ENCODE measurements around the gene KIF1C.
A peak's percentile ranks its signal among the peaks of the same experiment; 100 is the strongest.

KIF1C gene

DNA sequence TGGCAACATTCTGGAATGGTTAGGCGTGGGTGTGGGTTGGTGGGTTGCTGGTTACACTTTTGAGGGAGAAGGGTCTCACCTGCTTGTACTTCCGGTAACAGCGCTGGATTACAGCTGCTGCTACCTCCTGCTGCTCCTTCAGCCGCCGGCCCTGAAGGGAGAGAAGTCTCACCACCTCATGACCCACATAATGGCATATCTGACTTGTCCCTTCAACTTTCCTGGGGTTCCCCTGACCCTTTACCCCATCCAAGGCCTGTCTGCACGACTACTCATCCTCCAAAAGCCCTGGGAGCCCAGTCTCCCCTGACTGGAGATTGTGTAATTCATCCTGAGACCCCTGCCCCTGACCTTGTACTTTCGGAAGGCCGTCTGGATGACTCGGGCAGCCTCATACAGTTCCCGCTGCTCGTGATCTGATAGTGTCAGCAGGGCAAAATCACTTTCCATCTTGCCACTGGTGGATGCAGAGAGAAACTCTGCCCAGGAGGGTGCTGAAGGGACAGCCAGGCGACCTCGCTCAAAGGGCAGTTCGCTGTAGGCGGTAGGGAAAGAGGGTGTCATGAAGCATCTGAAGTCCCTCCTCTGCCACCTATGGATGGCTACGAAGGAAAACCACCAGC lies 28.1 kb upstream of the KIF1C start:
- TF ChIP-seq, protein P1, sequence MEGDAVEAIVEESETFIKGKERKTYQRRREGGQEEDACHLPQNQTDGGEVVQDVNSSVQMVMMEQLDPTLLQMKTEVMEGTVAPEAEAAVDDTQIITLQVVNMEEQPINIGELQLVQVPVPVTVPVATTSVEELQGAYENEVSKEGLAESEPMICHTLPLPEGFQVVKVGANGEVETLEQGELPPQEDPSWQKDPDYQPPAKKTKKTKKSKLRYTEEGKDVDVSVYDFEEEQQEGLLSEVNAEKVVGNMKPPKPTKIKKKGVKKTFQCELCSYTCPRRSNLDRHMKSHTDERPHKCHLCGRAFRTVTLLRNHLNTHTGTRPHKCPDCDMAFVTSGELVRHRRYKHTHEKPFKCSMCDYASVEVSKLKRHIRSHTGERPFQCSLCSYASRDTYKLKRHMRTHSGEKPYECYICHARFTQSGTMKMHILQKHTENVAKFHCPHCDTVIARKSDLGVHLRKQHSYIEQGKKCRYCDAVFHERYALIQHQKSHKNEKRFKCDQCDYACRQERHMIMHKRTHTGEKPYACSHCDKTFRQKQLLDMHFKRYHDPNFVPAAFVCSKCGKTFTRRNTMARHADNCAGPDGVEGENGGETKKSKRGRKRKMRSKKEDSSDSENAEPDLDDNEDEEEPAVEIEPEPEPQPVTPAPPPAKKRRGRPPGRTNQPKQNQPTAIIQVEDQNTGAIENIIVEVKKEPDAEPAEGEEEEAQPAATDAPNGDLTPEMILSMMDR (IDR thresholded peaks at IDR 0.05; ENCODE audit: low read length, missing control alignments), result no peak
- no peak for DNase-seq (ENCODE audit: low read depth)
- H3K4me3 ChIP-seq (replicated peaks; ENCODE audit: low read depth, low read length), result peak overlapping the region; percentile 94

DNA sequence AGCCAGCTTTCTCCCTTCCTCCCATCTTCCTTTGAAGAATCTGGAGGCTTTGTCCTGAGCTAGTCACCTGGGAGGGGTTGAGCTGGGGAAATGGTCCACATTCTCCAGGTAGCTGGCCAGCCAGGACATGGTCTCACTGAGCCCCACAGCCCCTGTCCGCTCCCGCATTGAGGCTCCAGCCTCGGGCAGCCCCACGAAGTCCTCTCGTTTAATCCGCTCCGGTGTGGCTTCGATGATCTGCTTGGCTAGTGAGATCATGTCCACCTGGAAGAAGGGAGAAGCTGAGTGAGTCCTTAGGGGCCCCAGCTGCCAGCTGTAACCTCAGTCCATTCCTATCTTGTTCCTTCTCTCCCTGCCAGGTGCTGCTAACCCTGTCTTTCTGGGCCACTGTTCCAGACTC lies 27.5 kb upstream of the KIF1C start:
- no peak overlapping the region for H3K4me3 ChIP-seq (replicated peaks; ENCODE audit: low read depth, low read length)
- DNase-seq (ENCODE audit: low read depth), result no peak
- TF ChIP-seq, protein P1 (IDR thresholded peaks at IDR 0.05; ENCODE audit: low read length, missing control alignments), result no peak

DNA sequence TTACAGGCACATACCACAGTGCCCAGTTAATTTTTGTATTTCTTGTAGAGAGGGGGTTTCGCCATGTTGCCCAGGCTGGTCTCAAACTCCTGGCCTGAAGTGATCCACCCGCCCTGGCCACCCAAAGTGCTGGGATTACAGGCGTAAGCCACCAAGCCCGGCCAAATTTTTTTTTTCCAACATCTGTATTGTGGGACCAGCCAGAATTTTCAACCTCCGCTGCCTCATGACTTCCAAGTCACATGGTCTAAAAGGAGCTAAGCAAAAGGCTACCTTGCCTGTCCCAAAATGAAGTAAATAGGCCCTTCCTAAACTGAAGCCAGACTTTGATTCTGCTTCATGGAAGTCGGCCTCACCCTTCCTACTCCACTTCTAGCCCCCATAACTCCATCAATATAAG lies 25.9 kb upstream of the KIF1C start:
- no peak for DNase-seq (ENCODE audit: low read depth)
- no peak overlapping the region for H3K4me3 ChIP-seq (replicated peaks; ENCODE audit: low read depth, low read length)
- TF ChIP-seq, protein P1 (IDR thresholded peaks at IDR 0.05; ENCODE audit: low read length, missing control alignments), result no peak

DNA sequence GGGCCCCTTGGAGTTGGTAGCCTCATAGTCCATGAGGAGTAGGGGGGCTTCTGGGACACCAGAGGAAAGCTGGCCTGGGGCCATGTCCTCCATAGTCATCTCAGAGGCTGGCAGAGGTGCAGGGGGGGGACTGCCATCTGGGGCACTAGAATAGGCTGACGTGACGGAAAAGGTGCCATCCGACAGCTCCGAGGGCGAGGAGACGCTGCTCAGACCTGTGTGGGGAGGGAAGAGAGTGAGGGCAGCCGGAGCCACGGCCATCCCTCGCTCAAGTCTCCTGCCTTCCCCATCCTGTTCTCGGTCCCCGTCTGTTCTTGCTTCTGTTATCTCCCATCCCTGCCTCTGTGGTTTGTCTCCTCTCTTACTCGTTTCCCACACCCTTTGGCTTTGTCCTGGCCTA lies 25.4 kb upstream of the KIF1C start:
- TF ChIP-seq, protein P1 (IDR thresholded peaks at IDR 0.05; ENCODE audit: low read length, missing control alignments), result no peak
- no peak overlapping the region for H3K4me3 ChIP-seq (replicated peaks; ENCODE audit: low read depth, low read length)
- DNase-seq (ENCODE audit: low read depth), result no peak

DNA sequence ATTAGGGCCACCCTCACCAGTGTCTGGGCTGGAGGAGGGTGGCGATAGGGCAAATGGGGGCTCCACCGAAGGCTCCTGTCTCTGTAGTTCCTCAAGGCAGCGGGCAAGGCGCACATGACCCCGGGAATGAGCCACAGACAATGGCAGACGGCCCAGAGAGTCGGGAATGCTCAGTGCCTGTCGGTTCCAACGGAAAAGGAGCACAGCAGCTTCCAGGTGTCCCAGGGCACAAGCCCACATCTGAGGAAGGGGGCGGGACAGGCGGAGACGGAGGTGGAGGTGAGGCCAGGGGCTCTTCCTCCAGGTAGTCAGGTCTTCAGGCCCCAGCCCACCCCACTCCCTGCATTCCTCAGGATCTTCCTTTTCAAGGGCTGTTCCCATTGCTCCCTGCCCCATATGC lies 25.0 kb upstream of the KIF1C start:
- TF ChIP-seq, protein P1 (IDR thresholded peaks at IDR 0.05; ENCODE audit: low read length, missing control alignments), result no peak
- H3K4me3 ChIP-seq (replicated peaks; ENCODE audit: low read depth, low read length), result no peak overlapping the region
- no peak for DNase-seq (ENCODE audit: low read depth)

DNA sequence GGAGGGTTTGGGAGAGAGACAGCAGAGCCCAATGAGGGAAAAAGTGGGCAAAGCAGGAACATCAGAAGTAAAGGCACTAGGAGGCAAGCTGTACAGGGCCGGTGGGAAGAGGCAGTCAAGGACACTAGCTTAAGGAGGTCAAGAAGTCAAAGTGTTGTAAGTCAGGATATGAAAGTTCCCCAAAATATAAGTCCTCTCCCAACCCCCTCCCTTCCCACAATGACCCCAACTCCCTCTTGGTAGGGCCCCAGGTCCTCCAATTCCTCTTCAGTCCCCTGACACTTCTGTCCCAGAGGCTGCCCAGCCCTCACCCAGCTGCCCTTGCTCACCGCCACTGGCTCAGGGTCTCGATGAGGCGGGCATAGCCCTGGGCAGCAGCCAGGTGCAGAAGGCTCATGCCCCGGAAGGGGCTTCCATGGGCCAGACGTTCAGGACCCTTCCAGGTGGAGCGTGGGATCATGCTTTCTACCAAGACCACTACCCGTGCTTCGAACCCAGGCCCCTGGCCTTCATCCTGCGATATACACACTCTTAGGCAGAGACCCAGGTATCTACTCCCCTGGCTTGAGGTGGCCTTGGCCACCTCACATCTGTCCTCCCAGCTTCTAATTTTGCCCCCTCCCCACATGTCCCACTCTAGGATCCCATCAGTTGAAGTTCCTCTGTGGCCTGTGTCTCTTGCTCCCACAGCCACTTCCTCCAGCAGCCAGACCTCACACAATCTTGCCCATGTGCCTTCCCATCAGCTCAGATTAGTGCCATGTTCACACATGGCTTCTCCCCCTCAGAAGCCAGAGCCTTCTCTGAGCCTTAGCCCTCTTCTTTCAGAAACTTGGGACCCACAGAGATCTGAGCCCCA lies 24.3 kb upstream of the KIF1C start:
- DNase-seq (ENCODE audit: low read depth), result no peak
- TF ChIP-seq, protein P1 (IDR thresholded peaks at IDR 0.05; ENCODE audit: low read length, missing control alignments), result no peak
- H3K4me3 ChIP-seq (replicated peaks; ENCODE audit: low read depth, low read length), result no peak overlapping the region
